ENCODE data around the gene SNX32.

Gene SNX32

DNA sequence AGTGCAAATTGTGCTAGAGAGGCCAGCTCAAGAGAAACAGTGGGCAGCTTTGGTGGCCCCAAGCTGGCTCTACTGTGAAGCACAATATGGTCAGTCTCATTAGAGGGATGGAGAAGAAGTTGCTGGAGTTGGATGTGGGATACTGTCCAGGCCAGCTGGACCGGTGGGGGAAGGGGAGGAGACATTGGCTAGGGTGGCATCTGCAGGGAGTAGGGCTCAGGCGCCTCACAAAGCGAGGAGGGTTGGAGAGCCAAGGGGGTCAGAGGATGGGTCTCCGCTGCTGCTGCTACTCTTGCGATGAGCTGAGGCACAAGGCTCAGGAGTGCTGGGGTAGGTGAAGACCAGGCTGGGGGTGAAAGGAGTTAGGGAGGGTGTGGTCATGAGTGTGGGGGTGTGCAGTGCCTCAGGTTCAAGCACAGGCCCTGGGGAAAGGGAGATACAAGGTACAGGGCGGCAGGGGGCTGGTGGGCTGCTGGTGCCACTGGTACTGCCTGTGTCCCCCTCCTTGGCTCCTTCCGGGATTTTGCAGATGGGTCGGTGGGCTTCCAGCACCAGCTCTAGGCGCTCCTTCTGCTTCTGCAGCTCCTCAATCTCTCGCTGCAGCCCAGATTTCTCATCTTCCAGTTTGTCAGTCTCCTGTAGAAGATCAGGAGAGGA is 59.0 kb downstream of the SNX32 start:
- peaks cover 49% of the 10 kb centered on the region for H3K4me1 ChIP-seq (ENCODE audit: control insufficient read depth, insufficient read depth, low read depth, low read length)
- no peak overlapping the region for H3K4ac ChIP-seq (ENCODE audit: low read depth in 1 of 2, low read length in 2 of 2)

DNA sequence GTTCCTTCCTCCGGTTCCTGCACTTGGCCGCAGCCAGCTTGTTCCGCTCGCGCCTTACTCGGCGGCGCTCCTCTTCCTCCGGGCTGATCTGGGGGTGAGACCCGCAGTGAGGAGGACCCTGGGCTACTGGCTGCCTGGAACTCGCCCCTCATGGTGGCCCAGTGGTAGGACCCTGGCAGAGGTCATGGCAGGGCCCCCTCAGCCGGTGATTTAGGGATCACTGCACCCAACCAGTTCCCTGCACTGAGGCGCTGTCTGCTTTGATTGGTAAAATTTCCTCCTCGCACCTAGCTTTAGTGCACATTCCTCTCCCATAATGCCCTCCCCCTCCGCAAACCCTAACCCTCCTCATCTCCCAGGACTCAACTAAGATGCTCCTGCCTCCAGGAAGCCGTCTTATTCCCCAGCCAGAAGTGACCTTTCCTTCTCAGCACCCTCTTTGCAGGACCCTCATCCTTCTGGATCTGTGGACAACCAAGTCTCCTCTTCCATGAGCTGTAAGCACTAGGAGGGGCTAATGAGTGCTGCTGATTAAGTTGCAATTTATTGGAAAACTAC is 60.4 kb downstream of the SNX32 start:
- Histone ChIP-seq H3K36me3 (ENCODE audit: control insufficient read depth in 1 of 2, insufficient read depth in 2 of 2, low read depth in 1 of 2, low read length in 2 of 2) (peaks cover 50 to 57% of the 10 kb centered on the region in 2 experiments), H3K9ac (ENCODE audit: low read length) (peak overlapping the region; percentile 94), H4K91ac (ENCODE audit: low read length) (peak overlapping the region; percentile 49), H3K27ac (ENCODE audit: low read length, poor library complexity, severe bottlenecking) (peak overlapping the region; percentile 15), H2BK15ac (ENCODE audit: low read depth, poor library complexity, severe bottlenecking) (no peak overlapping the region), H2AFZ (ENCODE audit: low read depth, low read length) (no peak overlapping the region), H3K4me2 (ENCODE audit: low read length, poor library complexity, severe bottlenecking) (no peak overlapping the region), H3K4me3 (ENCODE audit: insufficient read depth in 1 of 2, low read depth in 1 of 2, low read length in 2 of 2) (peak overlapping the region in 1 of 2 experiments; percentile 44), H3K27me3 (ENCODE audit: control insufficient read depth in 1 of 2, insufficient read depth in 1 of 2, low read length in 2 of 2) (no peaks in the 10 kb centered on the region), H2BK5ac (ENCODE audit: low read depth, low read length, poor library complexity, severe bottlenecking) (no peak overlapping the region), H3K79me1 (replicated peaks; ENCODE audit: low read length, poor library complexity, severe bottlenecking) (peaks cover 2% of the 10 kb centered on the region), H3K4me1 (ENCODE audit: control insufficient read depth, insufficient read depth, low read depth, low read length) (peaks cover 49% of the 10 kb centered on the region), H4K8ac (ENCODE audit: low read length) (peak overlapping the region; percentile 76), H3K23ac (ENCODE audit: low read length in 2 of 2) (no peak overlapping the region), H2BK120ac (ENCODE audit: low read depth, low read length) (no peak overlapping the region), H2BK12ac (ENCODE audit: low read length in 2 of 2) (peak overlapping the region in 1 of 2 experiments; percentile 21), H3K18ac (ENCODE audit: low read depth in 1 of 2, low read length in 2 of 2) (no peak overlapping the region), H3K14ac (ENCODE audit: low read length in 2 of 2) (no peak overlapping the region), H3K9me3 (ENCODE audit: control insufficient read depth, low read length) (no peaks in the 10 kb centered on the region), H3K4ac (ENCODE audit: low read depth in 1 of 2, low read length in 2 of 2) (no peak overlapping the region), H2AK5ac (ENCODE audit: low read length, severe bottlenecking) (peak overlapping the region; percentile 63)
- WGBS: 89% methylated on average over 16 of the region's 16 CpGs
- DNase-seq: no peak

More for the DNA sequence above, 59.0 kb downstream of the SNX32 start:
- Histone ChIP-seq H3K9me3 (ENCODE audit: control insufficient read depth, low read length) (no peaks in the 10 kb centered on the region), H2AK5ac (ENCODE audit: low read length, severe bottlenecking) (no peak overlapping the region), H2BK120ac (ENCODE audit: low read depth, low read length) (no peak overlapping the region), H3K9ac (ENCODE audit: low read length) (peak overlapping the region; percentile 94), H3K4me3 (ENCODE audit: insufficient read depth in 1 of 2, low read depth in 1 of 2, low read length in 2 of 2) (peak overlapping the region in 1 of 2 experiments; percentile 84), H3K27me3 (ENCODE audit: control insufficient read depth in 1 of 2, insufficient read depth in 1 of 2, low read length in 2 of 2) (no peaks in the 10 kb centered on the region), H3K27ac (ENCODE audit: low read length, poor library complexity, severe bottlenecking) (no peak overlapping the region), H2BK5ac (ENCODE audit: low read depth, low read length, poor library complexity, severe bottlenecking) (no peak overlapping the region), H2BK12ac (ENCODE audit: low read length in 2 of 2) (peak overlapping the region in 1 of 2 experiments; percentile 10), H3K18ac (ENCODE audit: low read depth in 1 of 2, low read length in 2 of 2) (no peak overlapping the region), H3K14ac (ENCODE audit: low read length in 2 of 2) (no peak overlapping the region), H3K79me1 (replicated peaks; ENCODE audit: low read length, poor library complexity, severe bottlenecking) (peaks cover 2% of the 10 kb centered on the region), H3K36me3 (ENCODE audit: control insufficient read depth in 1 of 2, insufficient read depth in 2 of 2, low read depth in 1 of 2, low read length in 2 of 2) (peaks cover 50 to 52% of the 10 kb centered on the region in 2 experiments), H3K23ac (ENCODE audit: low read length in 2 of 2) (no peak overlapping the region), H3K4me2 (ENCODE audit: low read length, poor library complexity, severe bottlenecking) (no peak overlapping the region), H4K8ac (ENCODE audit: low read length) (no peak overlapping the region), H2AFZ (ENCODE audit: low read depth, low read length) (no peak overlapping the region), H2BK15ac (ENCODE audit: low read depth, poor library complexity, severe bottlenecking) (peak overlapping the region; percentile 30), H4K91ac (ENCODE audit: low read length) (peak overlapping the region; percentile 37)
- DNase-seq: no peak
- 88% methylated on average over 10 of the region's 10 CpGs for WGBS

DNA sequence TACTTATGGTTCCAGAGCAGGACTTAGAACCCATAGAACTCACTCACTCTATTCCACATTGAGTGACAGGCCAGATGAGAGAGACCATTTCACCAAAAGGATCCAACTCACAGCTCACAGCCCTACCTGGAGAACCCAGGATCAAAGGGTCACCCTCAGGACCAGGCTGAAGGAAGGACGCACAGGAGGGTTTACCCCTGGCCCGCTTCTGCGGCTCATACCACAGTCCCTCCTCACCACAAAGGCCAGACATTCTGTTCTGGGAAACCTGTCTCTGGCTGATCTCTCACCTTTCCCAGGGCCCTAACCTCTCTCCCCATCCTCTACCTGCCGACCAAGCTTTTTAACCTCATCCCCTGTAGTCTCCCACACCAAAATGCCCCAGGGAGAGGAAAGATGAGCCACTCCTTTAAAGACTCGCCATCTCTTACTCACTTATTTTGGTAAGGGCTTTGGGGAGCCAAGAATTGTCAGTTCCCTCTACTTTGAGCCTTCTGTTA is 61.8 kb downstream of the SNX32 start:
- Histone ChIP-seq H2BK15ac (ENCODE audit: low read depth, poor library complexity, severe bottlenecking) (no peak overlapping the region), H2BK120ac (ENCODE audit: low read depth, low read length) (no peak overlapping the region), H2AK5ac (ENCODE audit: low read length, severe bottlenecking) (peak overlapping the region; percentile 13), H2BK5ac (ENCODE audit: low read depth, low read length, poor library complexity, severe bottlenecking) (no peak overlapping the region), H3K27ac (ENCODE audit: low read length, poor library complexity, severe bottlenecking) (no peak overlapping the region), H3K14ac (ENCODE audit: low read length in 2 of 2) (no peak overlapping the region), H3K4me3 (ENCODE audit: insufficient read depth in 1 of 2, low read depth in 1 of 2, low read length in 2 of 2) (peak overlapping the region in 1 of 2 experiments; percentile 98), H2AFZ (ENCODE audit: low read depth, low read length) (no peak overlapping the region), H3K9me3 (ENCODE audit: control insufficient read depth, low read length) (no peaks in the 10 kb centered on the region), H3K18ac (ENCODE audit: low read depth in 1 of 2, low read length in 2 of 2) (no peak overlapping the region), H3K9ac (ENCODE audit: low read length) (peak overlapping the region; percentile 100), H3K79me1 (replicated peaks; ENCODE audit: low read length, poor library complexity, severe bottlenecking) (no peaks in the 10 kb centered on the region), H3K4me2 (ENCODE audit: low read length, poor library complexity, severe bottlenecking) (no peak overlapping the region), H3K23ac (ENCODE audit: low read length in 2 of 2) (peak overlapping the region in 1 of 2 experiments; percentile 29), H3K4ac (ENCODE audit: low read depth in 1 of 2, low read length in 2 of 2) (no peak overlapping the region), H3K4me1 (ENCODE audit: control insufficient read depth, insufficient read depth, low read depth, low read length) (peaks cover 47% of the 10 kb centered on the region), H4K91ac (ENCODE audit: low read length) (no peak overlapping the region), H3K36me3 (ENCODE audit: control insufficient read depth in 1 of 2, insufficient read depth in 2 of 2, low read depth in 1 of 2, low read length in 2 of 2) (peaks cover 50 to 57% of the 10 kb centered on the region in 2 experiments), H2BK12ac (ENCODE audit: low read length in 2 of 2) (no peak overlapping the region), H3K27me3 (ENCODE audit: control insufficient read depth in 1 of 2, insufficient read depth in 1 of 2, low read length in 2 of 2) (no peaks in the 10 kb centered on the region), H4K8ac (ENCODE audit: low read length) (no peak overlapping the region)
- no peak for DNase-seq
- 96% methylated on average over 4 of the region's 5 CpGs for WGBS
